SK-N-MC (cell line): Measurements from ENCODE around the gene PTPN6.

Experiments
- EZH2 ChIP-seq: fragments of 200-600 bp; sonication (generic); IDR thresholded peaks from one replicate; pipeline ENCODE4 v1.6.1; 2017; ENCODE audit warnings: antibody characterized with exemption
- FOXP2 ChIP-seq: optimal IDR thresholded peaks from 2 replicates; pipeline ENCODE3; 2011; ENCODE audit warnings: mild to moderate bottlenecking, moderate library complexity; ENCODE audit not compliant: insufficient read depth; ENCODE audit errors: extremely low read length, control extremely low read depth
- POLR2AphosphoS5 ChIP-seq: IDR thresholded peaks from 2 replicates; pipeline ENCODE4 v1.6.1; 2012; ENCODE audit warnings: mild to moderate bottlenecking, low read depth, low read length, borderline replicate concordance

DNA sequence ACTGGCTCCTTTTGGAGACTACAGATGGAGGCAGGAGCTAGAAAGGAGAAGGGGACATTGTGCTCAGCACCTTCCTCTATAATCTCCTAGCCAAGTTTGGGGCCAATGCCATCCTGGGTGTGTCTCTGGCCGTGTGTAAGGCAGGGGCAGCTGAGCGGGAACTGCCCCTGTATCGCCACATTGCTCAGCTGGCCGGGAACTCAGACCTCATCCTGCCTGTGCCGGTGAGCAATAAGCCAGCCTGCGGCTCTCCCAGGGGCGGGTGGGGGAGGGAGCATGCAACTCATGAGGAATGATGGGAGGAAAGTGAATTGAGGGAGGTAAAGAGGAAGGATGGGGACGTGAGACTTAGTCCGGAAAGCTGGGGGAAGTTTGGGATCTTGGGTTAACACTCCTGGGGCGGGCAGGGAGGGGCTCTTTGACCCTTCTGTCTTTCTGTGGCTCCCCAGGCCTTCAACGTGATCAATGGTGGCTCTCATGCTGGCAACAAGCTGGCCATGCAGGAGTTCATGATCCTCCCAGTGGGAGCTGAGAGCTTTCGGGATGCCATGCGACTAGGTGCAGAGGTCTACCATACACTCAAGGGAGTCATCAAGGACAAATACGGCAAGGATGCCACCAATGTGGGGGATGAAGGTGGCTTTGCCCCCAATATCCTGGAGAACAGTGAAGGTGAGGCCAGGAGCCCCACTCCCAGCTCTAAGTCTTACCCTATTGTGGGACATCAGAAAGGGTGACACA lies 33.5 kb upstream of the PTPN6 start:
- TF ChIP-seq POLR2AphosphoS5: no peak
- TF ChIP-seq EZH2: no peak
- TF ChIP-seq FOXP2: no peak
